ENCODE measurements around the gene SIPA1.

DNA sequence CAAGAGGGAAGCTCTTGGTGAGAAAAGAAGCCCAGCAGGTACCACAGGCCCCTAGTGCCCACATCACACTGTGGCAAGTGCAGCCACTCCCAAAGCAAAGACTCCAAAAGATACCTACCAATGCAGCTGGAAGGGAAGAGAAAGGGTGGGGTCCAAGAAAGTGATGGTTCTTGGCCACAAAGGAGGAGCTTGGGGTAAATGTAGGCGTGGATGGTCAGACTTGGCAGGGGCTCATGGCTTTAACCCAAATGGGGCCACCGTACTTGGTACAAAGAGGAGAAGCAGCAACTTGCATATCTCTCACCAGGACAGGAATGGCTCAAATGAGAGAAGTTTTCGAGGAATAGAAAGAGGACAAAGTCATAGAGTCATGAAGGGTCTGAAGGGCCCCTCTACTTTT is 28.7 kb upstream of the SIPA1 start:
- TF ChIP-seq, protein P1, sequence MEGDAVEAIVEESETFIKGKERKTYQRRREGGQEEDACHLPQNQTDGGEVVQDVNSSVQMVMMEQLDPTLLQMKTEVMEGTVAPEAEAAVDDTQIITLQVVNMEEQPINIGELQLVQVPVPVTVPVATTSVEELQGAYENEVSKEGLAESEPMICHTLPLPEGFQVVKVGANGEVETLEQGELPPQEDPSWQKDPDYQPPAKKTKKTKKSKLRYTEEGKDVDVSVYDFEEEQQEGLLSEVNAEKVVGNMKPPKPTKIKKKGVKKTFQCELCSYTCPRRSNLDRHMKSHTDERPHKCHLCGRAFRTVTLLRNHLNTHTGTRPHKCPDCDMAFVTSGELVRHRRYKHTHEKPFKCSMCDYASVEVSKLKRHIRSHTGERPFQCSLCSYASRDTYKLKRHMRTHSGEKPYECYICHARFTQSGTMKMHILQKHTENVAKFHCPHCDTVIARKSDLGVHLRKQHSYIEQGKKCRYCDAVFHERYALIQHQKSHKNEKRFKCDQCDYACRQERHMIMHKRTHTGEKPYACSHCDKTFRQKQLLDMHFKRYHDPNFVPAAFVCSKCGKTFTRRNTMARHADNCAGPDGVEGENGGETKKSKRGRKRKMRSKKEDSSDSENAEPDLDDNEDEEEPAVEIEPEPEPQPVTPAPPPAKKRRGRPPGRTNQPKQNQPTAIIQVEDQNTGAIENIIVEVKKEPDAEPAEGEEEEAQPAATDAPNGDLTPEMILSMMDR (IDR thresholded peaks at IDR 0.05), result no peak
- no peak for TF ChIP-seq POLR2A (IDR thresholded peaks at IDR 0.05; ENCODE audit: low read depth)
- no peak for TF ChIP-seq EP300 (IDR thresholded peaks at IDR 0.05)
